ENCODE data around the gene DBNDD1.
"Not testable (repeated sequence)": the region's sequence is repeated elsewhere in the genome, so short reads cannot be mapped to it uniquely, and the experiment has no call there.

The DBNDD1 gene

GRCh38 chr16:90018652-90019542, at the start of gene DBNDD1:
Gene DBNDD1 (minus strand): TSS chr16:90019456. CDS start chr16:90019341, 115 bp downstream.
- TF ChIP-seq CTCF (conservative IDR thresholded peaks at IDR 0.05; ENCODE audit: low read depth, low read length) = no peak
- DNase-seq (ENCODE audit: low read depth) = no peak
- peak within 1 kb of the TSS; percentile 58 for H3K4me3 ChIP-seq (ENCODE audit: low read depth, low read length)

GRCh38 chr16:90061437-90061836, 42.2 kb upstream of the DBNDD1 start:
- no peak overlapping the region for H3K4me3 ChIP-seq (ENCODE audit: low read depth, low read length)
- no peak for TF ChIP-seq CTCF (conservative IDR thresholded peaks at IDR 0.05; ENCODE audit: low read depth, low read length)
- no peak for DNase-seq (ENCODE audit: low read depth)

GRCh38 chr16:90057738-90058173, 38.5 kb upstream of the DBNDD1 start:
- TF ChIP-seq CTCF (conservative IDR thresholded peaks at IDR 0.05; ENCODE audit: low read depth, low read length) = no peak
- H3K4me3 ChIP-seq (ENCODE audit: low read depth, low read length) = no peak overlapping the region
- DNase-seq (ENCODE audit: low read depth) = peak; percentile 89

GRCh38 chr16:90056521-90056920, 37.3 kb upstream of the DBNDD1 start:
- not testable (repeated sequence) for H3K4me3 ChIP-seq (ENCODE audit: low read depth, low read length); DNase-seq (ENCODE audit: low read depth)

GRCh38 chr16:90055371-90055770, 36.1 kb upstream of the DBNDD1 start:
- no peak for DNase-seq (ENCODE audit: low read depth)
- TF ChIP-seq CTCF (conservative IDR thresholded peaks at IDR 0.05; ENCODE audit: low read depth, low read length) = no peak
- H3K4me3 ChIP-seq (ENCODE audit: low read depth, low read length) = no peak overlapping the region

- no peak overlapping the region for H3K4me3 ChIP-seq (ENCODE audit: low read depth, low read length)
- no peak for TF ChIP-seq CTCF (conservative IDR thresholded peaks at IDR 0.05; ENCODE audit: low read depth, low read length)
These were observed 35.3 kb upstream of the DBNDD1 start for GRCh38 chr16:90054554-90054953.

GRCh38 chr16:90053902-90054500, 34.7 kb upstream of the DBNDD1 start:
- TF ChIP-seq CTCF (conservative IDR thresholded peaks at IDR 0.05; ENCODE audit: low read depth, low read length) = no peak
- H3K4me3 ChIP-seq (ENCODE audit: low read depth, low read length) = no peak overlapping the region
- no peak for DNase-seq (ENCODE audit: low read depth)

More at GRCh38 chr16:90054554-90054953, 35.3 kb upstream of the DBNDD1 start:
- DNase-seq (ENCODE audit: low read depth) = no peak
